SK-N-SH treated with all-trans-retinoic acid at 6 μM for 48 hours (cell line): Measurements from ENCODE around the gene CFAP91.

Experiments used
- ARNTL ChIP-seq: fragments of 450-650 bp; formaldehyde crosslinking; IDR thresholded peaks from 2 replicates; pipeline ENCODE4 v1.5.0; 2020; ENCODE audit warnings: low read depth, mild to moderate bottlenecking, moderate library complexity, borderline replicate concordance
- SNAI2 ChIP-seq: fragments of 250-450 bp; sonication (Bioruptor Pico); IDR thresholded peaks from 2 replicates; pipeline ENCODE4 v1.5.0; 2020; ENCODE audit warnings: mild to moderate bottlenecking, moderate library complexity
- ZFP3 ChIP-seq: fragments of 250-450 bp; sonication (Bioruptor Pico); IDR thresholded peaks from 2 replicates; pipeline ENCODE4 v1.5.0; 2020; ENCODE audit warnings: mild to moderate bottlenecking, moderate library complexity
- ZFP30 ChIP-seq: fragments of 450-650 bp; formaldehyde crosslinking; IDR thresholded peaks from 2 replicates; pipeline ENCODE4 v1.5.0; 2022; ENCODE audit warnings: mild to moderate bottlenecking, moderate library complexity
- ZNF8 ChIP-seq: fragments of 450-650 bp; formaldehyde crosslinking; IDR thresholded peaks from 2 replicates; pipeline ENCODE4 v1.5.0; 2020; ENCODE audit warnings: mild to moderate bottlenecking, moderate library complexity
- TF ChIP-seq, protein P1 (sequence below): fragments of 250-450 bp; sonication (Bioruptor Pico); IDR thresholded peaks from 2 replicates; pipeline ENCODE4 v1.5.1; 2021; ENCODE audit warnings: mild to moderate bottlenecking, moderate library complexity

GRCh38 chr3:119746423-119746822 is 43.6 kb downstream of the CFAP91 start:
- TF ChIP-seq ZNF8 (CRISPR knock-in tag) = no peak
- no peak for TF ChIP-seq SNAI2 (CRISPR knock-in tag)
- TF ChIP-seq ZFP30 = no peak
- TF ChIP-seq ARNTL (CRISPR knock-in tag) = no peak
- TF ChIP-seq, protein P1, sequence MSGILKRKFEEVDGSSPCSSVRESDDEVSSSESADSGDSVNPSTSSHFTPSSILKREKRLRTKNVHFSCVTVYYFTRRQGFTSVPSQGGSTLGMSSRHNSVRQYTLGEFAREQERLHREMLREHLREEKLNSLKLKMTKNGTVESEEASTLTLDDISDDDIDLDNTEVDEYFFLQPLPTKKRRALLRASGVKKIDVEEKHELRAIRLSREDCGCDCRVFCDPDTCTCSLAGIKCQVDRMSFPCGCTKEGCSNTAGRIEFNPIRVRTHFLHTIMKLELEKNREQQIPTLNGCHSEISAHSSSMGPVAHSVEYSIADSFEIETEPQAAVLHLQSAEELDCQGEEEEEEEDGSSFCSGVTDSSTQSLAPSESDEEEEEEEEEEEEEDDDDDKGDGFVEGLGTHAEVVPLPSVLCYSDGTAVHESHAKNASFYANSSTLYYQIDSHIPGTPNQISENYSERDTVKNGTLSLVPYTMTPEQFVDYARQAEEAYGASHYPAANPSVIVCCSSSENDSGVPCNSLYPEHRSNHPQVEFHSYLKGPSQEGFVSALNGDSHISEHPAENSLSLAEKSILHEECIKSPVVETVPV (CRISPR knock-in tag) = no peak
- TF ChIP-seq ZFP3 (CRISPR knock-in tag) = no peak
